ENCODE results near the gene MLEC. TPM values are rescaled to one million over a fixed set of nuclear protein-coding genes. Genes with fewer than 3 reads are reported as not detected.

Gene MLEC
- total and polyA plus RNA-seq, 9 of the 15 experiments (the other 6 are each of a cell fraction or from before 2014, with no cell fraction given): 18.5 to 108 (median 57.8) TPM

GRCh38 chr12:120690083-120690450 lies 3.1 kb downstream of the MLEC start:
- intact Hi-C loops (cut with micrococcal nuclease): no loop called here
- no peak for TF ChIP-seq ZNF655 (CRISPR knock-in tag; IDR thresholded peaks at IDR 0.05)
- TF ChIP-seq BRD4 (IDR thresholded peaks at IDR 0.05): no peak
- TF ChIP-seq CTCFL (IDR thresholded peaks at IDR 0.05; ENCODE audit: borderline replicate concordance, insufficient read depth, low read depth, low read length, poor library complexity, severe bottlenecking): no peak
- no peak for TF ChIP-seq PRPF4 (IDR thresholded peaks at IDR 0.05; ENCODE audit: insufficient read depth, low read depth, low read length, poor library complexity, severe bottlenecking)
- TF ChIP-seq L3MBTL2 (IDR thresholded peaks at IDR 0.05): no peak
- TF ChIP-seq GTF3C2 (IDR thresholded peaks at IDR 0.05; ENCODE audit: borderline replicate concordance, extremely low read depth, insufficient read length): no peak
- no peak for TF ChIP-seq KLF13 (tag; IDR thresholded peaks at IDR 0.05; ENCODE audit: borderline replicate concordance, low read depth)
- TF ChIP-seq ZC3H11A (IDR thresholded peaks at IDR 0.05; ENCODE audit: low read depth, low read length): no peak
- no peak for TF ChIP-seq ZNF217 (CRISPR knock-in tag; IDR thresholded peaks at IDR 0.05)
- TF ChIP-seq RBM14 (IDR thresholded peaks at IDR 0.05; ENCODE audit: borderline replicate concordance, insufficient read depth, low read depth, low read length): no peak
- TF ChIP-seq ZNF583 (CRISPR knock-in tag; IDR thresholded peaks at IDR 0.05): no peak
- TF ChIP-seq E2F4 (CRISPR knock-in tag; IDR thresholded peaks at IDR 0.05; ENCODE audit: low read depth): no peak
- no peak for TF ChIP-seq CREB3 (tag; conservative IDR thresholded peaks at IDR 0.05; ENCODE audit: low read depth)

More at GRCh38 chr12:120690083-120690450, 3.1 kb downstream of the MLEC start:
- Histone ChIP-seq H2AFZ (ENCODE audit: low read depth, low read length) (no peak overlapping the region), H3K4me2 (ENCODE audit: insufficient read depth, low read length) (no peak overlapping the region), H4K20me1 (replicated peaks; ENCODE audit: control insufficient read depth, insufficient read depth, low read length) (peaks cover 19% of the 10 kb centered on the region), H3K9me1 (ENCODE audit: control insufficient read depth, insufficient read depth, low read length) (no peaks in the 10 kb centered on the region), H3K27ac (ENCODE audit: extremely low read depth, low read depth, low read length) (no peak overlapping the region), H3K9ac (ENCODE audit: insufficient read depth in 1 of 2, low read depth in 2 of 2, low read length in 2 of 2) (no peak overlapping the region), H3K4me1 (replicated peaks in 1 of 2; ENCODE audit: control insufficient read depth in 2 of 2, insufficient read depth in 2 of 2, low read length in 2 of 2) (peaks cover 17 to 19% of the 10 kb centered on the region in 2 experiments; a peak in 3 of 5 replicates), H3K36me3 (ENCODE audit: control insufficient read depth, insufficient read depth, low read length) (peaks cover 44% of the 10 kb centered on the region), H3K9me3 (replicated peaks; ENCODE audit: control insufficient read depth, insufficient read depth, low read depth, low read length) (no peaks in the 10 kb centered on the region), H3K79me2 (ENCODE audit: control insufficient read depth, insufficient read depth, low read length) (peaks cover 65% of the 10 kb centered on the region), H3K4me3 (no peak overlapping the region), H3K27me3 (ENCODE audit: control insufficient read depth in 2 of 2, insufficient read depth in 2 of 2, low read length in 2 of 2) (no peaks in the 10 kb centered on the region)
- in situ Hi-C loops (cut with MboI): no loop called here
- ATAC-seq: no peak
- ChIA-PET CTCF (ENCODE audit: low intra/inter-chr PET ratio) (no interaction called here), POLR2A (interaction anchor here (0.8 to 3.3 kb wide), 3 partner anchors 8 to 16 kb away, joined by 3 to 10 read pairs (median 6); no protein-coding TSS in a partner anchor)
- no peak for FAIRE-seq
- no TSS peak for BruUV-seq (replicated peaks)
- WGBS (ENCODE audit: insufficient coverage, low coverage, missing lambda C conversion rate): 87% methylated on average over 2 of the region's 2 CpGs
- DNase-seq (ENCODE audit: extremely low read depth in 1 of 4, low spot score in 3 of 4): no peak
